ENCODE data around the gene SBK3. TPM values are rescaled to one million over a fixed set of nuclear protein-coding genes. Genes with fewer than 3 reads are reported as not detected.

The SBK3 gene
- polyA plus RNA-seq, 1 experiment, result not detected

- TF ChIP-seq CTCF (IDR thresholded peaks at IDR 0.05; ENCODE audit: low read depth, low read length), result no peak
- no peak for DNase-seq (ENCODE audit: low read depth, low spot score)
- Histone ChIP-seq H3K27me3 (ENCODE audit: control insufficient read depth, insufficient read depth, low read length) (no peaks in the 10 kb centered on the region), H3K4me3 (ENCODE audit: low read depth, low read length) (no peak overlapping the region), H3K27ac (ENCODE audit: low read depth, low read length) (no peak overlapping the region), H3K9me3 (ENCODE audit: control insufficient read depth, insufficient read depth, low read length) (peaks cover 12% of the 10 kb centered on the region)
- ChIA-PET POLR2A (no interaction called here), CTCF (no interaction called here)
These were observed 3.0 kb downstream of the SBK3 start for GRCh38 chr19:55542292-55542855.

GRCh38 chr19:55541091-55541490 is 4.3 kb downstream of the SBK3 start:
- ChIA-PET CTCF (no interaction called here), POLR2A (interaction anchor here (0.6 kb wide), 1 partner anchor 104 kb away, joined by 3 read pairs; no protein-coding TSS in a partner anchor)

GRCh38 chr19:55540619-55541018 is 4.7 kb downstream of the SBK3 start:
- TF ChIP-seq CTCF (IDR thresholded peaks at IDR 0.05; ENCODE audit: low read depth, low read length), result no peak
- POLR2A ChIA-PET, result no interaction called here
- no peak overlapping the region for H3K4me3 ChIP-seq (ENCODE audit: low read depth, low read length)
- DNase-seq (ENCODE audit: low read depth, low spot score), result no peak
- no peak overlapping the region for H3K27ac ChIP-seq (ENCODE audit: low read depth, low read length)
- CTCF ChIA-PET, result no interaction called here
- H3K9me3 ChIP-seq (ENCODE audit: control insufficient read depth, insufficient read depth, low read length), result peaks cover 12% of the 10 kb centered on the region
- H3K27me3 ChIP-seq (ENCODE audit: control insufficient read depth, insufficient read depth, low read length), result no peaks in the 10 kb centered on the region

More at GRCh38 chr19:55541091-55541490, 4.3 kb downstream of the SBK3 start:
- Histone ChIP-seq H3K27me3 (ENCODE audit: control insufficient read depth, insufficient read depth, low read length) (no peaks in the 10 kb centered on the region), H3K27ac (ENCODE audit: low read depth, low read length) (no peak overlapping the region), H3K4me3 (ENCODE audit: low read depth, low read length) (no peak overlapping the region), H3K9me3 (ENCODE audit: control insufficient read depth, insufficient read depth, low read length) (peaks cover 12% of the 10 kb centered on the region)
- no peak for DNase-seq (ENCODE audit: low read depth, low spot score)
- TF ChIP-seq CTCF (IDR thresholded peaks at IDR 0.05; ENCODE audit: low read depth, low read length), result no peak

GRCh38 chr19:55539090-55539984 is 6.0 kb downstream of the SBK3 start:
- CTCF ChIA-PET, result interaction anchor here (0.9 kb wide), 1 partner anchor 35 kb away, joined by 3 read pairs; no protein-coding TSS in a partner anchor
- no peak for TF ChIP-seq CTCF (IDR thresholded peaks at IDR 0.05; ENCODE audit: low read depth, low read length)
- DNase-seq (ENCODE audit: low read depth, low spot score), result no peak

GRCh38 chr19:55538132-55538531 is 7.2 kb downstream of the SBK3 start:
- POLR2A ChIA-PET, result interaction anchor here (0.7 kb wide), 1 partner anchor 20 kb away, joined by 9 read pairs; no protein-coding TSS in a partner anchor
- TF ChIP-seq CTCF (IDR thresholded peaks at IDR 0.05; ENCODE audit: low read depth, low read length), result no peak
- H3K9me3 ChIP-seq (ENCODE audit: control insufficient read depth, insufficient read depth, low read length), result peaks cover 4% of the 10 kb centered on the region
- CTCF ChIA-PET, result no interaction called here
- H3K4me3 ChIP-seq (ENCODE audit: low read depth, low read length), result no peak overlapping the region
- H3K27ac ChIP-seq (ENCODE audit: low read depth, low read length), result no peak overlapping the region
- no peaks in the 10 kb centered on the region for H3K27me3 ChIP-seq (ENCODE audit: control insufficient read depth, insufficient read depth, low read length)
- DNase-seq (ENCODE audit: low read depth, low spot score), result no peak

More at GRCh38 chr19:55539090-55539984, 6.0 kb downstream of the SBK3 start:
- Histone ChIP-seq H3K27me3 (ENCODE audit: control insufficient read depth, insufficient read depth, low read length) (no peaks in the 10 kb centered on the region), H3K9me3 (ENCODE audit: control insufficient read depth, insufficient read depth, low read length) (peaks cover 9% of the 10 kb centered on the region), H3K27ac (ENCODE audit: low read depth, low read length) (no peak overlapping the region), H3K4me3 (ENCODE audit: low read depth, low read length) (no peak overlapping the region)
- POLR2A ChIA-PET, result no interaction called here

Measured in AG04450 (cell line).